ENCODE results near the gene SLC26A4.

SLC26A4 gene

GRCh38 chr7:107643407-107643806, 17.2 kb upstream of the SLC26A4 start:
- Histone ChIP-seq H3K27me3 (ENCODE audit: control insufficient read depth, low read length) (no peaks in the 10 kb centered on the region), H3K27ac (ENCODE audit: low read depth, low read length) (no peak overlapping the region)
- TF ChIP-seq, protein P1, sequence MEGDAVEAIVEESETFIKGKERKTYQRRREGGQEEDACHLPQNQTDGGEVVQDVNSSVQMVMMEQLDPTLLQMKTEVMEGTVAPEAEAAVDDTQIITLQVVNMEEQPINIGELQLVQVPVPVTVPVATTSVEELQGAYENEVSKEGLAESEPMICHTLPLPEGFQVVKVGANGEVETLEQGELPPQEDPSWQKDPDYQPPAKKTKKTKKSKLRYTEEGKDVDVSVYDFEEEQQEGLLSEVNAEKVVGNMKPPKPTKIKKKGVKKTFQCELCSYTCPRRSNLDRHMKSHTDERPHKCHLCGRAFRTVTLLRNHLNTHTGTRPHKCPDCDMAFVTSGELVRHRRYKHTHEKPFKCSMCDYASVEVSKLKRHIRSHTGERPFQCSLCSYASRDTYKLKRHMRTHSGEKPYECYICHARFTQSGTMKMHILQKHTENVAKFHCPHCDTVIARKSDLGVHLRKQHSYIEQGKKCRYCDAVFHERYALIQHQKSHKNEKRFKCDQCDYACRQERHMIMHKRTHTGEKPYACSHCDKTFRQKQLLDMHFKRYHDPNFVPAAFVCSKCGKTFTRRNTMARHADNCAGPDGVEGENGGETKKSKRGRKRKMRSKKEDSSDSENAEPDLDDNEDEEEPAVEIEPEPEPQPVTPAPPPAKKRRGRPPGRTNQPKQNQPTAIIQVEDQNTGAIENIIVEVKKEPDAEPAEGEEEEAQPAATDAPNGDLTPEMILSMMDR (IDR thresholded peaks at IDR 0.05; ENCODE audit: low read depth, low read length, poor library complexity, severe bottlenecking): no peak
- no peak for TF ChIP-seq EZH2phosphoT487 (IDR thresholded peaks at IDR 0.05; ENCODE audit: borderline replicate concordance, low read length)

GRCh38 chr7:107643938-107644308, 16.7 kb upstream of the SLC26A4 start:
- no peaks in the 10 kb centered on the region for H3F3A ChIP-seq (ENCODE audit: control insufficient read depth, insufficient read depth)
- no peak overlapping the region for H3K4me3 ChIP-seq (ENCODE audit: low read length)
- H3K9me3 ChIP-seq (ENCODE audit: control insufficient read depth, insufficient read depth, low read length): no peaks in the 10 kb centered on the region; the same call in 1 of the 2 replicates
- no peaks in the 10 kb centered on the region for H3K79me2 ChIP-seq (ENCODE audit: control insufficient read depth, low read length)
- H3K36me3 ChIP-seq (ENCODE audit: control insufficient read depth, low read length): no peaks in the 10 kb centered on the region
- no peak overlapping the region for H3K4me2 ChIP-seq (ENCODE audit: low read length)
- no peaks in the 10 kb centered on the region for H3K9me2 ChIP-seq (replicated peaks; ENCODE audit: control insufficient read depth, low read length)
- TF ChIP-seq, protein P1 (IDR thresholded peaks at IDR 0.05; ENCODE audit: low read depth, low read length, poor library complexity, severe bottlenecking): no peak
- no peak for TF ChIP-seq EZH2phosphoT487 (IDR thresholded peaks at IDR 0.05; ENCODE audit: borderline replicate concordance, low read length)
- H3K27me3 ChIP-seq (ENCODE audit: control insufficient read depth, low read length): no peaks in the 10 kb centered on the region
- no peak overlapping the region for H3K27ac ChIP-seq (ENCODE audit: low read depth, low read length)
- no peaks in the 10 kb centered on the region for H4K20me1 ChIP-seq (ENCODE audit: control insufficient read depth, insufficient read depth, low read depth, low read length)
- H3K4me1 ChIP-seq (ENCODE audit: control insufficient read depth, low read length): peaks cover 16% of the 10 kb centered on the region

More at GRCh38 chr7:107643407-107643806, 17.2 kb upstream of the SLC26A4 start:
- Histone ChIP-seq H3K9me2 (replicated peaks; ENCODE audit: control insufficient read depth, low read length) (no peaks in the 10 kb centered on the region), H3K4me2 (ENCODE audit: low read length) (no peak overlapping the region), H3K79me2 (ENCODE audit: control insufficient read depth, low read length) (no peaks in the 10 kb centered on the region), H3K4me3 (ENCODE audit: low read length) (no peak overlapping the region), H3K36me3 (ENCODE audit: control insufficient read depth, low read length) (no peaks in the 10 kb centered on the region), H4K20me1 (ENCODE audit: control insufficient read depth, insufficient read depth, low read depth, low read length) (no peaks in the 10 kb centered on the region), H3K4me1 (ENCODE audit: control insufficient read depth, low read length) (peaks cover 21% of the 10 kb centered on the region), H3K9me3 (ENCODE audit: control insufficient read depth, insufficient read depth, low read length) (no peaks in the 10 kb centered on the region; the same call in 1 of the 2 replicates), H3F3A (ENCODE audit: control insufficient read depth, insufficient read depth) (peaks cover under 1% of the 10 kb centered on the region)

DNA sequence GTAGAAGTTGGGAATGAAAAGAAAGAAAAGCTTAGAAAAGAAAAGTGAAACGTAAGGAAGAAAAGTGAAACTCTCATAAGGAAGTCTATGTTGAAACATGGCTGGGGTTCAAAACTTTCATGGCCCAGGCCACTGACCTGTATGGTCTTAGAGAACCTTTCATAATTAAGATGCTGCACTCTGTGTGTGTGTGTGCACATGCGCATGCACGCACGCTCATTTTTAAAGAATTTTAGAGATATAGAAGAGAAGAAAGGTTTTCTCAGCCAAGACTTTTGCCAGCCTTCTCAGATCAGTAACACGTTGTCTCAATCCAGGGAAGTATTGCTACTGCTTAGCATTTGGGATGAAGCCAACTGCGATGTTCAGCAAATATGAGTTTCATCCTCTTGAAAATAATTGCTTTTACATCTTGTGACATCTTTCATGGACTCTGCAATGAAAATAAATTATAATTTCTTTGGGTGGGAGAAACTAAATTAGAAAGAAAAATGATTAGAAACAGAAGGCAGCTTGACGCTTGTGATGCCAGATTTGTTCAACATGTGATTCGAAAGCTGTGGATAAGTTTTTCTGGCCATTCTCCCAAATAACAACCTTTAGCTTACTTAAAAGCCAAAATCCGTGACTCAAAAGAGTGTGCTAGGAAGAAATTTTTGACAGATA, 16.2 kb upstream of the SLC26A4 start:
- no peak for TF ChIP-seq EZH2phosphoT487 (IDR thresholded peaks at IDR 0.05; ENCODE audit: borderline replicate concordance, low read length)
- TF ChIP-seq, protein P1 (IDR thresholded peaks at IDR 0.05; ENCODE audit: low read depth, low read length, poor library complexity, severe bottlenecking): no peak
- Histone ChIP-seq H3K4me3 (ENCODE audit: low read length) (no peak overlapping the region), H3K27me3 (ENCODE audit: control insufficient read depth, low read length) (no peaks in the 10 kb centered on the region), H3K4me2 (ENCODE audit: low read length) (no peak overlapping the region), H3K79me2 (ENCODE audit: control insufficient read depth, low read length) (no peaks in the 10 kb centered on the region), H3F3A (ENCODE audit: control insufficient read depth, insufficient read depth) (no peaks in the 10 kb centered on the region), H3K27ac (ENCODE audit: low read depth, low read length) (no peak overlapping the region), H3K36me3 (ENCODE audit: control insufficient read depth, low read length) (no peaks in the 10 kb centered on the region), H3K4me1 (ENCODE audit: control insufficient read depth, low read length) (peaks cover 10% of the 10 kb centered on the region), H3K9me3 (ENCODE audit: control insufficient read depth, insufficient read depth, low read length) (no peaks in the 10 kb centered on the region; the same call in 1 of the 2 replicates), H4K20me1 (ENCODE audit: control insufficient read depth, insufficient read depth, low read depth, low read length) (no peaks in the 10 kb centered on the region), H3K9me2 (replicated peaks; ENCODE audit: control insufficient read depth, low read length) (no peaks in the 10 kb centered on the region)
